COLO829 (cell line): ENCODE data around the gene GNAZ.
"Not testable (repeated sequence)": the region's sequence is repeated elsewhere in the genome, so short reads cannot be mapped to it uniquely, and the experiment has no call there.

Source experiments
- DNase-seq: peaks from one replicate; pipeline ENCODE4 v3.0.0; 2012; ENCODE audit warnings: low spot score

The GNAZ gene

DNA sequence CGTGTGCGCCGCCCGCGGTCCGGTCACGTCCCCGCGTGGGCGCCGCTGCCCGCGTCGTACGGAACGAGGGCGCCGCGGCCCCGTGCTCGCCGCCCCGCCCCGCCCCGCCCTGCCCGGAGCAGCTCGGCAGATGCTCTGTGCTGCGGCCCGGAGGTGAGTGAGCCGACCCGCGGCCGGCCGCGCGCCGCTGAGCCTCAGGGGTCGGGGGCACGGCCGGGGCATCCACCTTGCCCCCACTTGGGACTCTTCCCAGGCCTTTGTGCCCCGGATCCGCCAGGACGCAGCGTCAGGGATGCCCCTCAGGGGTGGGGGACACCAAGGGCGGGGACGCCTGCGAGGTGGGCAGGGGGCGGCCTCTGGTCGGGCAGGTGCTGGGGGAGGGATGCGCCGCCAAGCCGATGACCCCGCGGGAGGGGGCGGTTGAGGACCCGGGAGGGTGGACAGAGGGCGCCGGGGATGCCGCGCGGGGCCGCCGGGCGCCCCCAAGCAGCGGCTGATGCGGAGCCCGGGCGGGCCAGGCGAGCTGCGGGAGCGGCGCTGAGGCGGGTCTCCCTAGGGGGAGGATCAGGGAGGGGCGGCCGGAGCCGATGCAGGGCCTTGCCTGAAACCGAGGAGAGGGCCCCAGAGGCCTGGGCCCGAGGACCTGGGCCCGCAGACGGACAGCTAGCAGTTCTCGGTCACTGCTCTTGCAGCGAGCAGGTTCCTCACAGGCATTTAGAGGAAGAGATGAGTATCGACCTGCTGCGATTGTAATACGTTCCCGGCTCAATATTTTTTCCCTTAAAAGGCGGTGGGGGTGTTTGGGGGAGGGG is at the start of gene GNAZ:
TSS of gene GNAZ (plus strand) at position 102 of the 812 bp plus-strand sequence. CDS start 25,177 bp downstream, outside the sequence.
- DNase-seq = no peak

DNA sequence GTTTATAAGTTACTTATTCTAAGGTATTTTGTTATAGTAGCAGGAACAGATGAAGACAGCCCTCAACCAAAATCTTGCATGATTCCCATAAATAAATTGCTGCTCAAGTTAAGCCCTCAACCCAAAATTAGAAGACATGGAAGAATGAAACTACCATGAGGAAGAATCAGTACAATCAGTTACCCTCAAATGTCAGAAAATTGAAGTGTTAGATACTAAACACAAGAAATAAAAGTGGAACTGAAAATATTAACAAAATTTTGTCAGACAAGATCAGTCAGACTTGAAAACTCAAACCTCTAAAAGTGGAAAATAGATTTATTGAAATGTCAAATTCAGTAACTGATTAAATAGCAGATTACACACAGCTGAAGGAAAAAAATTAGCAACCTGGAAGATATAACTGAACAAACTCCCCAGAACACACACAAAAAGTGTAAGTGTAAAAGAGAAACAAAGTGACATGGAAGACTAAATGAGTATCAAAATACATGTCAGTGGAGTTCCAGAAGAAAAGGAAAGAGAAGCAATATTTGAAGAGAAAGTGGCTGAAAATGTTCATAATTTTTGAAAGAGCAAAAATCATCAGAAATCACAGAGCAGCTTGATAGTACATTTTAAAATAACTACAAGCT is 49.5 kb upstream of the GNAZ start:
- no peak for DNase-seq

- not testable (repeated sequence) for DNase-seq
Measured at GRCh38 chr22:23021660-23022353, 48.5 kb upstream of the GNAZ start.

GRCh38 chr22:23023294-23023693 is 47.0 kb upstream of the GNAZ start:
- no peak for DNase-seq

GRCh38 chr22:23026777-23027176 is 43.5 kb upstream of the GNAZ start:
- DNase-seq = no peak

DNA sequence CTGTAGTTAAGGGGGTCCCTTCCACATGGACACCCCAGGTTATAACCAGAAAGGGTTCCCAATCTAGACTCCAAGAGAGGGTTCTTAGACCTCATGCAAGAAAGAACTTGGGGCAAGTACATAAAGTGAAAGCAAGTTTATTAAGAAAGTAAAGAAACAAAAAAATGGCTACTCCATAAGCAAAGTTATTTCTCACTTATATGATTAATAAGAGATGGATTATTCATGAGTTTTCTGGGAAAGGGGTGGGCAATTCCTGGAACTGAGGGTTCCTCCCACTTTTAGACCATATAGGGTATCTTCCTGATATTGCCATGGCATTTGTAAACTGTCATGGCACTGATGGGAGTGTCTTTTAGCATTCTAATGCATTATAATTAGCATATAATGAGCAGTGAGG is 42.5 kb upstream of the GNAZ start:
- not testable (repeated sequence) for DNase-seq

- no peak for DNase-seq
Measured at GRCh38 chr22:23029521-23030228, 40.6 kb upstream of the GNAZ start.

DNA sequence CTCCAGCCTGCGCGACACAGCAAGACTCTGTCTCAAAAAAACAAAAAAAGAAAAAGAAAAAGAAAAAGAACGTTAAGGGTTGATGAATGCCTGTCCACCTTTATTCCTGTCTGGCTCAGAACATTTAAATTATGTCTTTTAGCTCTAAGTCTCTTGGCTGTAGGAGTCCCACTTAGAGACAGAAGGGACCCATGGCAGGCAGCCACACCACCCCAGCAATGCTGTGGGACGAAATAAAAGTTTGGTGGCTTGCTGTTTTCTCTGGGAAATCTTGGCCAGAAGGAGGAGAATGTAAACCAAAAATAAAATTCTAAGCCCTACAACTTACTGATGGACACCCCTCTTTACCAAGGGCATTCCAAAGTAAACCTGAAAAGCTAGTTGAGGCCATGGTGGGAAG is 38.9 kb upstream of the GNAZ start:
- no peak for DNase-seq

GRCh38 chr22:23031786-23032185 is 38.5 kb upstream of the GNAZ start:
- no peak for DNase-seq

- no peak for DNase-seq
Measured at GRCh38 chr22:23032658-23033057, 37.7 kb upstream of the GNAZ start.

DNA sequence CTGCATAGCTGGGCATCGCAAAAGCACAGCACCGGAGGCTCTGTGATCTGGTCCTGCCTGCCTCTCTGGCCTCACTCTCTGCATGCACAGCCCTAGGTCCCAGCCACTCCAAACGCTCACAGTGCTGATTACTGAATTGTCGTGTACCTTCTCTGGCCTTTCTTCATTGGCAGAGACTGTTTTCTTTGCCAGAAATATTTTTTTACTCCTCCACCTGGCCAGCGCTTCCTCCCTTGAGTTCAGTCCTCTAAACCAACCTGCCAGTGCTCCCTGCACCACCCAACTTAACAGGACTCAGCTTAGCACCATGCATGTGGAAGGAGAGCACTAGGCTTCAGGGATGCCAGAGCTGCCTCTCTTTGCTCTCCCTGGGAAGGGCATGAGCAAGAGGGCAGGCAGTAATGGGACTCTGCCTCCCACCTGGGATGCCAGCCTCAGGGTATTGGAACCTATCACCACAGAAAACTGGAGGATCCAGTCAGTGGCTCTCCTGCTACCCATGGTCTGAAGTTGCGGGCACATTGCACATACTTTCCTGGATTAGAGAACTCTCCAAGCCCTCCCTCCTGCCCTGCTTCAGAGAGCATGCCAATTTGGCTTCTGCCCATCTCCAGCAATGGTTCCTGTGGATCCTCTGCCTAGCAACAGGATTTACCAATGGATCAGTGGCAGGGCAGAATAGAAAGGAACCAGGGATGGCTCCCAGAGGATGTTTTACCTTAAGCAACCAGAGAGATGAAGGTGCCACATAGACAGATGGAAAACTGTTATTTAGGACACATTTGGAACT is 37.0 kb upstream of the GNAZ start:
- DNase-seq = no peak

DNA sequence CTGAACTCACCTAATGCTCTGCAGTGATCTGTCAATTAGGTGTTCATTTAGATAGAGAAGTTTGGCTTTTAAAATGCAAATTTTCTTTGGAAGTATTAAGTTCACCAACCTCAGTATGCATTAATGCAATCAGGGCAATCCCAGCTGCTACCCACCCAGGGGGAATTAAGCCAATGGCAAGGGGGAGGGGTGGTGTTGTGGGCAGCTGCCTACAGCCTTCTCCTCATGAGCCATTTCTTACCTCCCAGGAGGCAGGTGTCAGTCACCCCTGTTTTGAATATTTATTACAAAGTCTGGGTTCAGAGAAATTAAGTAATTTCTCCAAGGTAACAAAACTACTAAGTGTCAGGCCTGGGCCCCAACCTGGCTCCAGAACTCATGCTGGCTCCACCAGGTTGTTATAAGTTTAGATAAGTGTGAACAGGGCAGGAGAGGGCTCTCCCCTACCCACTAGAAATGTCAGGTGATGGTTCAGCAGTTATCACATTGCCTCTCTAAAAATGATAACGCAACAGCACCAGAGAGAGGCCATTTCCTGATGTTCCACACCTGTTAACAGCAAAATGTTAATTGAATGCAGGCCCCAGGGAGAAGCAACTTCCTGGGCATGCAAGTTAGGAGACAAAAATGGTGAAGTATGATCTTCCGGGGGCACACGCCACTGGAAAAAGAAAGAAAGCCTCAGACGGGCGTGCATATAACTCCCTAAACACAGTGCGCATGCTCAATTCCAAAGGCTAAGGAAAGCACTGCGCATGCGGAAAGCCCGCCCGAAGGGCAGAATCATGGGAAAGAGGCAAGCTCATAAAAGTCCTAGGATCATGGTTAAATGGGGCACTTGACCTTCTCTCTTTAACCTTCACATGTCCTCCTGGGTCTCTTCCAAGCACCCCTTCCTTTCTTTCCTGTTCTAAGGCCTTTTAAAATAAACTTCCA is 35.4 kb upstream of the GNAZ start:
- DNase-seq = no peak

GRCh38 chr22:23035557-23036277 is 34.6 kb upstream of the GNAZ start:
- no peak for DNase-seq

DNA sequence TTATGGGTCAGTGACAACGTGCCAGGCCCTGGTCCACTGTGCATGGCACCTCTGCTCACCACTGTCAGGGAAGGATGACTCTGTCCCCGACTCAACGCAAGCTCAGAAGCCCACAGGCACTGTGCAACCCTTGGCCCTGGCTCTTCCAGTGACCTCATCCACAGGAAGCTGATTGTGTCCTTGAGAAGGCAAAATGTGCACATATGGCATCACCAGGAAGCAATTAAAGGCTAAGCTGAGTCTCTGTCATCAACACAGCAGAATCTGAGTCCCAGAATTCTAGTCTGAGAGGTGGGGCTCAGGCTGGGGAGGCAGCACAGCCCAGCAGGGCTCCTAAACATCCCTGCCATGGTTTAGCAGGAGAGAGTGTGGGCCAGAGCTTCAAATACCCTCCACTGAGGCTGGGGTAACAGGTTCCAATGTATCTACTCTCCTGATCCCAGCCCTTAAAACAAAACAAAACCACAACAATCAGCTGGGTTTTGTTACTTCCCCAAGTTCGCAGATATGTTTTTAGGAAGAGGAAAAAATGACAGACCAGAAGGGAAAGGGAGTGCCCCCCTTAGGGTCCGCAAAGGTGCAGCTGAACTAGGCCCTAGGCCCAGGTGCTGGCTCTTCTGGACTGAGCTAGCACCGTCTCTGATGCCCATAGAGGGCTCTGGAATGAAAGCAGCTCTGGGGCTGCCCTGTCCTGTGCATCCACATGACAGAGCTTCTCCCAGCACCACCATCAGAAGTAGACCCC is 33.5 kb upstream of the GNAZ start:
- peak; percentile 8 for DNase-seq

- DNase-seq = no peak
Measured at GRCh38 chr22:23037429-23038333, 32.6 kb upstream of the GNAZ start.

DNA sequence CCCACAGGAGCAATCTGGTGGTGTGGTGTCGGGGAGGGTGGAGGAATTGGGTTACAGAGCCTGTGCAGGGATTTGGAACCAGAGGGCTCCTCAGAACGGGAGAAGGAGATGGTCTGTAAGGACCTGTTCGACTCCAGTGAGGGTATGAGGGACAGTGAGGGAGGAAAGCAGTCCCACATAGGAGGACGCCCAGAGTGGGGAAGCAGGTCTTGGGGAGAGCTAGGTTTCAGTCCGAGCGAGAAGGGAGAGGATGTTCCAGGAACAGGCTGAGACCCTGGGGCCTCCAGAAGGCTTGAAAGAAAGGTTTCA is 32.0 kb upstream of the GNAZ start:
- DNase-seq = no peak

- no peak for DNase-seq
Measured at GRCh38 chr22:23038902-23039301, 31.4 kb upstream of the GNAZ start.

DNA sequence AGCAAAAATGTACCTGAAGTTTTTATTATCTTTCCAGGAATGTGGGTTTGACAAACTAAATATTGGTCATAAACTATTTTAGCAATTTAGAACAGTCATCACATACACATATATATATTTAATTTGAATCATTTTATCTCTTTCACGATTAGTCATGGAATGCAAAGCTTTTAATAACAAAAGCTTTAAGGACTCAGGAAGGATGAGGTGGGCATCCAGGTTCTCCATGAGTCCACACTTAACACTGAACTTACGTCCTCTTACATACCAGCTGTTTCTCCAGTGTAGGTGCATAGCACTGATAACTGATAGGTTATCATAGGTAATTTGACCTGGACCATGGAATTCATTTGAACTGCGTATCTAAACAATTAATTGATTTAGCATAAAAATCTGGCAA is 28.1 kb upstream of the GNAZ start:
- DNase-seq = no peak
